Breast epithelium (tissue), 4 donors: Measurements from ENCODE around the gene MRPS14. TPM values are rescaled to one million over a fixed set of nuclear protein-coding genes. Genes with fewer than 3 reads are reported as not detected.
A peak's percentile ranks its signal among the peaks of the same experiment; 100 is the strongest.

ENCODE experiments used
- DNase-seq, 2 donors: peaks; one replicate each; pipeline ENCODE4 v3.0.0-alpha.2; 2019; ENCODE audit warnings: low spot score in 2 of 2
- H3K27ac ChIP-seq, 2 donors: fragments of 200-600 bp; sonication (generic) in 1 of 2; one replicate each; pipeline ENCODE4 v1.5.1; 2016 to 2019; ENCODE audit warnings: mild to moderate bottlenecking in 1 of 2
- H3K27me3 ChIP-seq, 2 donors: fragments of 200-600 bp; sonication (generic) in 1 of 2; one replicate each; pipeline versions ENCODE4 v1.5.1 to v1.6.0; 2017 to 2019; ENCODE audit warnings: control low read depth in 1 of 2, mild to moderate bottlenecking in 1 of 2
- H3K36me3 ChIP-seq: fragments of 200-600 bp; one replicate; pipeline ENCODE4 v1.5.1; 2019
- H3K4me1 ChIP-seq, 2 donors: fragments of 200-600 bp; sonication (generic); one replicate each; pipeline ENCODE4 v1.5.1; 2016 to 2019; ENCODE audit warnings: control low read depth in 1 of 2
- H3K4me3 ChIP-seq, 3 donors: fragments of 200-600 bp; sonication (generic); 1 replicate in 2 of 3; 2 replicates in 1 of 3; pipeline ENCODE4 v1.5.1; 2016 to 2019; ENCODE audit warnings: mild to moderate bottlenecking in 3 of 3, moderate library complexity in 2 of 3
- H3K9me3 ChIP-seq, 2 donors: fragments of 200-600 bp; sonication (generic) in 1 of 2; one replicate each; pipeline ENCODE4 v1.5.1; 2016 to 2019; ENCODE audit warnings: control low read depth in 1 of 2
- CTCF ChIP-seq, 3 donors: fragments of 450-650 bp; IDR thresholded peaks; one replicate each; pipeline ENCODE4 v1.5.1; 2016 to 2017; ENCODE audit warnings: antibody characterized with exemption in 3 of 3, mild to moderate bottlenecking in 3 of 3, moderate library complexity in 3 of 3
- POLR2A ChIP-seq: fragments of 450-650 bp; IDR thresholded peaks from one replicate; pipeline ENCODE4 v1.6.1; 2016; ENCODE audit warnings: antibody characterized with exemption, mild to moderate bottlenecking, moderate library complexity
- POLR2AphosphoS5 ChIP-seq, 3 donors: sonication (generic); formaldehyde crosslinking; IDR thresholded peaks; one replicate each; pipeline ENCODE4 v1.6.1; 2017; ENCODE audit warnings: antibody characterized with exemption in 3 of 3
- intact Hi-C: fragments of 100-400 bp; cut with DNase I; formaldehyde crosslinking; loops from one replicate; pipeline ENCODE4 v1.15.1; 2023; ENCODE audit warnings: low total_unique reads
- total RNA-seq, 3 donors: library from RNA; depleted of rRNA; stranded (reverse); fragments of >200 nt; gene quantifications; one replicate each; pipeline ENCODE4 v1.1.0, GENCODE V29; 2016

Gene MRPS14
- total RNA-seq, 3 donors from 2014 or later = 22.9 to 38.5 (median 28.5) TPM

GRCh38 chr1:174964261-174964971 lies 58.8 kb downstream of the MRPS14 start:
- Histone ChIP-seq H3K36me3 (no peaks in the 10 kb centered on the region), H3K27ac (peak overlapping the region; percentile 67 to 84), H3K4me3 (peak overlapping the region in 1 of 3 donors; percentile 19), H3K4me1 (peaks cover 2 to 25% of the 10 kb centered on the region in 2 donors), H3K9me3 (no peaks in the 10 kb centered on the region), H3K27me3 (no peaks in the 10 kb centered on the region)
- no peak for DNase-seq
- intact Hi-C loops = no loop called here
- TF ChIP-seq CTCF (IDR thresholded peaks at IDR 0.05) (no peak), POLR2A (no peak), POLR2AphosphoS5 (IDR thresholded peaks at IDR 0.05) (no peak)

GRCh38 chr1:174963529-174964125 lies 59.6 kb downstream of the MRPS14 start:
- Histone ChIP-seq H3K36me3 (no peaks in the 10 kb centered on the region), H3K27me3 (no peaks in the 10 kb centered on the region), H3K27ac (peak overlapping the region in 1 of 2 donors; percentile 67), H3K9me3 (no peaks in the 10 kb centered on the region), H3K4me3 (no peak overlapping the region), H3K4me1 (peaks cover 2 to 25% of the 10 kb centered on the region in 2 donors)
- no peak for TF ChIP-seq POLR2AphosphoS5 (IDR thresholded peaks at IDR 0.05)
- TF ChIP-seq CTCF (IDR thresholded peaks at IDR 0.05) = no peak
- no peak for TF ChIP-seq POLR2A
- no peak for DNase-seq
- intact Hi-C loops = no loop called here

Other genes with a start within 250 kb of the MRPS14 start
- 100 to 1,000 TPM in 1 of 3 donors, 10 to 100 TPM in 2; 68.2 to 129 (median 72.8) TPM for gene CACYBP, start 23.5 kb downstream of the MRPS14 start, total RNA-seq
- 1 to 10 TPM; 1.3 to 2.6 (median 1.9) TPM for gene TNN, start 44.4 kb upstream of the MRPS14 start, total RNA-seq
- gene KIAA0040, start 169.4 kb upstream of the MRPS14 start, total RNA-seq = 100 to 1,000 TPM in 1 of 3 donors, 10 to 100 TPM in 2; 43.6 to 160 (median 56.9) TPM